Posterior cingulate gyrus (tissue), 11 donors: ENCODE measurements around the gene ACACA.

ENCODE experiments used
- DNase-seq, 10 donors: peaks; one replicate each; pipeline versions ENCODE4 v3.0.0 to v3.0.0-alpha.2; 2020 to 2021; ENCODE audit warnings: mixed read lengths in 3 of 10
- intact Hi-C: fragments of 100-400 bp; cut with DNase I; formaldehyde crosslinking; loops from one replicate; pipeline ENCODE4 v1.15.1; 2023

ACACA gene

DNA sequence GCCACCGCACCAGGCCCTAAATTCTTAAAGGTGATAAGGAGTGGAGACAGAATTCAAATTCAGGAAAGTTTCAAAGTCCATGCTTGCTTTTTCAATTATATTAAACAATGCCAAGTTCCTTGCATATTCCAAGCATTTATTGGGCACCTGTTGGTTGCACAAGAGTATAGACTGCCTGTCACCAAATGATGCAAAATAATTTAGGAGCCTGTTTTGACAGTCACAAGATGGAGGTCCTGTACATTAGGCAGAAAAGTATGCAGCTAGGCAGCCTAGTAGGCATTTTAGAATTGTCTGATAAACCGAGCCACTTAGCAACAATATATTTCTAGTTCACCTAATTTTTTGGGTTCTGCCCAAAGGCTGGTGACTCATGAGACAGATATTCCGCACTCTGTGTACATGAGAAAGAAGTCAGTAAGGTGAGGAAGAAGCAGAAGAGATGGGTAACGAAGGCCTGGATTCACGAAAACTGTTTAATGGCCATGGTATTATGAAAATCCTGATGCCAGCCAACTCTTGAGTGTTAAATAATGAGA is 7.3 kb downstream of the ACACA start:
- no peak for DNase-seq
- intact Hi-C loops: no loop called here

DNA sequence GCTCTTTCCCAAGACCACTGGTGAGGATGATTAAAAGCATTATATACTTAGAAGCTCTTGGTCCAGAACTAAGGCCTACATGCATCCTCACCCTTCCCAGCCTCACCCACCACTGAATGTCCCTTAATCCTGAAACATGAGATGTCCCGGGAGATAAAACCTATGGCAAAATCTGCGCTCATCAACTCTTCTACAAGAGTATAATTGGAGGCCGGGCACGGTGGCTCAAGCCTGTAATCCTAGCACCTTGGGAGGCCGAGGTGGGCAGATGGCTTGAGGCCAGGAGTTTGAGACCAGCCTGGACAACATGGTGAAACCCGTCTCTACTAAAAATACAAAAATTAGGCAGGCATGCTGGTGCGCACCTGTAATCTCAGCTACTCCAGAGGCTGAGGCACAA is 13.3 kb downstream of the ACACA start:
- no peak for DNase-seq
- intact Hi-C loops: no loop called here

- intact Hi-C loops: no loop called here
- no peak for DNase-seq
These were observed 14.5 kb downstream of the ACACA start for GRCh38 chr17:37392024-37392590.

DNA sequence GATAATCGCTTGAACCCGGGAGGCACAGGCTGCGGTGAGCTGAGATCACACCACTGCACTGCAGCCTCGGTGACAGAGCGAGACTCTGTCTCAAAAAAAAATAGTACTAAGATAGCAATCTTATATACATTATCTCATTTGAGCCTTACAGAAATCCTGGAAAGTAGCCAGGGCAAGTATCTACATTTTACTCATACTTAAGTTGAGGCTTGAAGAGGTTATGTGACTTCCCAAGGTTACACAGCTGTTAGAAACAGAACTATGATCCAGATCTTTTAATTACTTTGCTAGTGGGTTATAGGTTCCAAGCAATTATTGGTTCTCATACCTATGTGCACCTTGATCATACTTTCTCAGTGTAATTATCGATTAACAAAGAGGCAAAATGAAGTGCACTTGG is 15.5 kb downstream of the ACACA start:
- intact Hi-C loops: no loop called here
- DNase-seq: no peak

DNA sequence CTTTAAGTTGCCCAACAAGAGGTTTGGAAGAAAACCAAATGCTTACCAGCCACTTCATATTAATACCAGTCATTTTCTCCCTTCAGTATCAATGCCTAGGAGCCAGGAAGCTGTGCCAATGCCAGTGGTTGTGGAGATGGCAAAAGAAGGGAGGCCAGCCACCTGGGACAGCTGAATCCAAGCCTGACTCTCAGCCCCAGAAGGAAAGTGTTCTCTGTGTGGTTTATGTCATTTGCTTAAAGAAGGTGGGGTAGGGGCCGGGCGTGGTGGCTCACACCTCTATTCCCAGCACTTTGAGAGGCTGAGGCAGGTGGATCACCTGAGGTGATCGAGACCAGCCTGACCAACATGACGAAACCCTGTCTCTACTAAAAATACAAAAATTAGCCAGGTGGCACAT is 17.5 kb downstream of the ACACA start:
- intact Hi-C loops: no loop called here
- DNase-seq: no peak

DNA sequence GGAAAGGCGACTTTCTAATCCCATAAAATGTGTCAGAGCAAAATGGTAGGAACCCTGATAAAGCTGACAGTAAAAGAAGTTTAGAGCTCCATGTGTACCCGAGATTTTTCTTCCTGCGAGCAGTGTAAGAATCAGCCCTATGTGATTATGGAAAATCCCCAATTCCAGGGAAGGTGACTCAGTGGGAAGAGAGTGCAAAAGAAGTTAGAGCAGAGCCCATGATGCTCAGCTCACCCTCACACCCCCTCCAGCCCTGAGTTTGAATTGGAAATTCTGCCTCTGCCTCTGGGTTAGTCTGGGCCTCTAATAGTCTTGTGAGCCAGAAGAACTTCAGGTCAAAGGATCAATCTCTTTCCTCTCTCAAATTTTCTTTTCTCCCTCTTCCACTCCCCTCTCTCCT is 18.4 kb downstream of the ACACA start:
- DNase-seq: no peak
- intact Hi-C loops: no loop called here

GRCh38 chr17:37386462-37386861 is 20.2 kb downstream of the ACACA start:
- DNase-seq: no peak
- intact Hi-C loops: no loop called here

DNA sequence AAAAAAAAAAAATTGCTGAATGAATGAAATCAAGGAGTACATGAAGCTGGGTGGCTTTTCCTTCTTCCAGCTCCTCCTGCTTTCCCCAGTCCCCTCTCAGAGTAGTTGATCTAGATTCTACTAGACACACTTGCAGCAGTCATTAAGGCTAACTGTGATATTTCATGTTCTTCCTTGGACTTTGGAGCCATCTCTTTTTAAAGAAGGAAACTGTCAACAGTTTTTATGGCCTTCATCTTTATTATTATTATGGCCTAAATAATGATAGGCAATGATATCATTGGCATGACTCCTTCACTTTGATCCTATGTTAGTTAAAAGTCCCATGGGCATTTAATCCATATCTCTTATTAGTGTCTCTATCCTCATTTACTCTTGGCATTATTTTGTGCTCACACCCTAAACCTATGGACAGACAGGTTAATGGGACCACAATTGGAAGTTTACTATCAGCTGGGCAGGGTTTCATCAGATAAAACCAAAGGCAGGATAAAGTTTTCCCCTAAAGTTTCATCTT is 21.1 kb downstream of the ACACA start:
- no peak for DNase-seq
- intact Hi-C loops: no loop called here

DNA sequence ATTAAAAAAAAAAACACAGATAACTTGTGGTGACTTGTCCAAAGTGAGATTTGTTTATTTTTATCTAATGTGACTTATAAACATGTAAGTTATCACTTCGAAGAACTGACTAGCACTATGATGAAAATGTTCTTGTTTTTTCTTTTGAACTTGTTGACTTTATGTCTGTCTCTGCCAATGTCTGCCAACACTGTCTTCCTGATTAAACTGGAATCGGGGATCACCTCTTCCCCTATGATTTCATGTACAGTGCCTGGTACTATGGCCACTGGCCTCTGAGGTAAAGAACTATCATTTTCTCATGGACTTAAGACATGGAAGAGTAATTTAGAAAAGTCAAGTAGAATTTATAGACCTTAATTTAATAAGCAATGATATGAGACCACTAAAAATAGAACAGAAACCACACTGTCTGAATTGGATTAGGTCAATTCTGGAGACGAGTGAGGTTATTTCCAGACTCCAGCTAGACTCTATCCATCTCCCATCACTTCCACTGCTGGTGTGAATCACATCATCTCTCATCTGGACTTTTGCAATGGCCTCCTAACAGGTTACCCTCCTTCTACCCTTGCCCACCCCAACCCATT is 22.0 kb downstream of the ACACA start:
- no peak for DNase-seq
- intact Hi-C loops: no loop called here

GRCh38 chr17:37382056-37382455 is 24.6 kb downstream of the ACACA start:
- no peak for DNase-seq

DNA sequence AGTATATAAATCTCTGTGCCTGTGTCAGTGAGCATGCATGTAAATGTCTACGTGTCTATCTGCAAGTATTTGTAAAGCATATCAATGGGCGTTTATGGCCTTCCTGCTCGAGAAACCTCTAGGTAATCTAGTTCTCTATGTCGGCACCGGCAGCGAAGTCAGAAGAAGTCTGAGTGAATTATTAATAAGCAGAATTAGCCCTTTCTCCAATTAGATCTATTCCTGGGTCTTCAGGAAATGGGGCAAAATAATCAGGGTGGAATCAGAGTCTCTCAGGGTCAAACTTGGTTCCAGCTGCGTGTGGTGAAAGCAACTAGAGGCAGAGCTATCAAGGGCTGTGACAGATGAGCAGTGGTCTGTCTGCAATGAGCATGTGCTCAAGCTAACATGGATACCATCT is 30.9 kb downstream of the ACACA start, which contains the start of gene C17orf78:
C17orf78 (plus strand) TSS at position 280 of the 400 bp plus-strand sequence; CDS start at position 388, 108 bp downstream.
- no peak for DNase-seq
- intact Hi-C loops: no loop called here

More at GRCh38 chr17:37382056-37382455, 24.6 kb downstream of the ACACA start:
- intact Hi-C loops: no loop called here

DNA sequence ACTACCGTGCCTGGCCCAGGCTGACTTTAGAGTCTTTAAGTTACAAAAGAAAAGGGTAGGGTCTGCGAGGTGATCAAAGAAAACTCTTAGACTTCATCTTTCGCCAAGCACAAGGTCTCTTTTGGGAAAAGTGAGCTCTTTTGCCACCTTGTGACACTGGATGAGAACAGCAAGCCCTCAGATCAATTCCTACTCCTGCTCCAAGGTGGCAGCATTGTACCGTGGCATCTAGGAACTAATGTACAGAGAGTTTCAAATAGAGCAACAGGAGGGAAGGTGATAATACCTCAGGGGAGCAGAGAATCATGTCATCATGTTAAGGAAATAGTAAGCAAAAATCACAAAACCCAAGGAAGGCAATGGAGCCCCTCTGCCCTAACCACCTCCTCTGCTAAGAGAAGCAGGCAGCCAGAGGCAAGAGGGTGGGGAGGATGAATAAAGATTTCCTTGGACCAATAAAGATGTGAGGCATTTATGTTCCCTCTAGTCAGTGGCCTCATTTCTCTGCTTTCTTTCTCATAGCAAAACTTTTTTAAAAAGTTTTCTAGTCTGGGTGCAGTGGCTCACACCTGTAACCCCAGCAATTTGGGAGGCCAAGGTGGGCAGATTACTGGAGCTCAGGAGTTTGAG is 33.0 kb downstream of the ACACA start:
- intact Hi-C loops: no loop called here
- peak in 6 of 10 donors; percentile 43 to 89 (median 54) for DNase-seq

- intact Hi-C loops: loop anchor here (10.0 kb wide), 1 partner anchor 114 kb away; no protein-coding TSS in a partner anchor
These were observed 38.1 kb downstream of the ACACA start for GRCh38 chr17:37368577-37368976.

DNA sequence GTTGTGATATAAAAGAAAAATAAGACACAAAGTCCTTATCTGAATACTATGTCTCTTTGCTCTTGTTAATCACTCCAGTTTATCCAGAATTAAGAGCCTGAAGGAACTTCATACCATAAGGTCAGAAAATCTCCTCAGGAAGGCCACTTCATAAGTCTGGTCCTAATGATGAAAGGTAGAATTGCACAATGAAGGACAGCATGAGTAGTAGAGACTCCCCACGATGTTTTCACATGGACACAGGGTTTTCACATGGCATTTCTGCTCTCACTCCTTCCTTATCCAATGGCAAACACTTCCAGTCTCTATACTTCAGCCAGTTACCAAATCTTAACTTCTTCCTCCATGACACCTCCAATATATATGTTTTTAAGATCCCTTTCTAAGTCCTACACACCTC is 41.0 kb downstream of the ACACA start:
- no peak for DNase-seq
- intact Hi-C loops: loop anchor here (10.0 kb wide), 1 partner anchor 111 kb away; no protein-coding TSS in a partner anchor

More at GRCh38 chr17:37368577-37368976, 38.1 kb downstream of the ACACA start:
- DNase-seq: no peak

GRCh38 chr17:37361543-37361942 is 45.1 kb downstream of the ACACA start:
- DNase-seq: peak in 1 of 10 donors; percentile 12
- intact Hi-C loops: loop anchor here (10.0 kb wide), 1 partner anchor 107 kb away; no protein-coding TSS in a partner anchor

DNA sequence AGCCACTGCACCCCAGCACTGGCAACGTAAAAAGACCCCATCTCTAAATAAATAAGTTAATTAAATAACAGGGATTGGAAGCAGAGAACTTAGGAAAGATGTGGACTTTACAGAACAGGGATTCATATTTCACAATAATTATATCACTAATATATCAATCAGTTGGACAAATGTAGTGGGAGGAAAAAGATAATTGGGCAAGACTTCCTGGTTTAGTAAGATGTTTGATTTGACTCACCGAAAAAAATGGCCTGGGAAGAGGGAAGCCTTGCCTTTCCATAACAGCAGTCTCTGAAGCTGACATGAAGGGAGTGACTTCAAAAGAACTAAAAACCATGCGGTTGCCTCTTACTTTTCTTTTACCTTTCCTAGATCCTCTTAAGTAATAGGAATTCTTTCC is 46.0 kb downstream of the ACACA start:
- intact Hi-C loops: loop anchor here (10.0 kb wide), 1 partner anchor 106 kb away; no protein-coding TSS in a partner anchor

GRCh38 chr17:37359682-37360188 is 46.9 kb downstream of the ACACA start:
- intact Hi-C loops: loop anchor here (5.0 to 10.0 kb wide), 3 partner anchors 48 to 125 kb away; partner anchors contain the start of genes ACACA, DUSP14 and TADA2A

More for the DNA sequence above, 46.0 kb downstream of the ACACA start:
- no peak for DNase-seq

GRCh38 chr17:37358830-37359681 is 47.6 kb downstream of the ACACA start:
- intact Hi-C loops: loop anchor here (5.0 to 10.0 kb wide), 2 partner anchors 48 to 126 kb away; partner anchors contain the start of genes ACACA, DUSP14 and TADA2A
- DNase-seq: peak; percentile 86 to 99 (median 92)

More at GRCh38 chr17:37359682-37360188, 46.9 kb downstream of the ACACA start:
- DNase-seq: peak in 2 of 10 donors; percentile 12 to 86

GRCh38 chr17:37358098-37358829 is 48.4 kb downstream of the ACACA start:
- intact Hi-C loops: loop anchor here (5.0 to 10.0 kb wide), 2 partner anchors 49 to 127 kb away; partner anchors contain the start of genes ACACA, DUSP14 and TADA2A
- DNase-seq: peak; percentile 41 to 90 (median 52)
